Astrocyte of the cerebellum (primary cell): ENCODE results near the gene OSBPL1A.

ENCODE experiments used
- DNase-seq: peaks from one replicate; pipeline ENCODE4 v3.0.0-alpha.2; 2011; ENCODE audit warnings: low read depth
- H3K4me3 ChIP-seq: 2 replicates; pipeline ENCODE4 v1.5.1; 2011; ENCODE audit warnings: mild to moderate bottlenecking, low read depth, low read length, moderate library complexity
- in situ Hi-C: cut with HindIII; loops from 2 replicates; pipeline ENCODE4 v1.10.0; 2017; ENCODE audit warnings: low sequenced_read_pairs
- TF ChIP-seq, protein P1 (sequence below): IDR thresholded peaks from 2 replicates; pipeline ENCODE4 v1.5.1; 2012; ENCODE audit warnings: low read length, low read depth, moderate library complexity, mild to moderate bottlenecking; ENCODE audit errors: missing control alignments

The OSBPL1A gene

DNA sequence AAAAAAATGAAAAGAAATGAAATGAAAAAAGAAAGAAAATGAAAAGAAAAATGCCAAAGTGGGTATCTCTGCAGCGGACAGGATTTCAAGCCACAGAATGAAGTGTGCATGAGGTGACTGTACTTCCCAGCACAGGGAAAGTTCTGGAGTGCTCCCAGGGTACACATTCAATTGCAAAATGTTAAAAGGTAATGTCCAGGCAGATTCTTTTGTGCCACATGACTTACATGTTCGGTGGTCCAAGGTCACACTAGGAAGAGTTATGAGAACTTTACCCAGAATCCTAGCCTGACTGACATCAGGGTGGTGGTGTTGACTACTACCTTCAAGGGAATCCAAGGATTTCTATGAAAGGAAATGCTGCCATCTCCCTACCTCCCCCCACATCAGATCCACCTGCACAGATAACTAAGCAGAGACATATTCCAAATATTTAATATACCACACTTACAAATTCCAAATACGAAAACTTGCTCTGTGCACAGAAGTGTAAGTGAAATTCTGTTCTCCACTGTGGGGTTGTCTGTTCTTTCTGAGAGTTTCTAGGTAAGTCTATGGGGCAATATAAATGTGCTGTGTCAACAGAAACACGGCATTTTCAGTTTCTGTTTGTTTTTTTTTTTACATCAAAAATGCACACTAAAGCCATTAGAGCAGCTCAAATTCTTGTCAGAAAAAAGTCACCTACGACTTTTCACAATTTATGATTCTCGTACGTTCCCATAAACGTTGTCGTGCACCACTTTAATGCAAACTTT lies 202.1 kb downstream of the OSBPL1A start:
- in situ Hi-C loops = no loop called here
- no peak overlapping the region for H3K4me3 ChIP-seq
- no peak for DNase-seq
- TF ChIP-seq, protein P1, sequence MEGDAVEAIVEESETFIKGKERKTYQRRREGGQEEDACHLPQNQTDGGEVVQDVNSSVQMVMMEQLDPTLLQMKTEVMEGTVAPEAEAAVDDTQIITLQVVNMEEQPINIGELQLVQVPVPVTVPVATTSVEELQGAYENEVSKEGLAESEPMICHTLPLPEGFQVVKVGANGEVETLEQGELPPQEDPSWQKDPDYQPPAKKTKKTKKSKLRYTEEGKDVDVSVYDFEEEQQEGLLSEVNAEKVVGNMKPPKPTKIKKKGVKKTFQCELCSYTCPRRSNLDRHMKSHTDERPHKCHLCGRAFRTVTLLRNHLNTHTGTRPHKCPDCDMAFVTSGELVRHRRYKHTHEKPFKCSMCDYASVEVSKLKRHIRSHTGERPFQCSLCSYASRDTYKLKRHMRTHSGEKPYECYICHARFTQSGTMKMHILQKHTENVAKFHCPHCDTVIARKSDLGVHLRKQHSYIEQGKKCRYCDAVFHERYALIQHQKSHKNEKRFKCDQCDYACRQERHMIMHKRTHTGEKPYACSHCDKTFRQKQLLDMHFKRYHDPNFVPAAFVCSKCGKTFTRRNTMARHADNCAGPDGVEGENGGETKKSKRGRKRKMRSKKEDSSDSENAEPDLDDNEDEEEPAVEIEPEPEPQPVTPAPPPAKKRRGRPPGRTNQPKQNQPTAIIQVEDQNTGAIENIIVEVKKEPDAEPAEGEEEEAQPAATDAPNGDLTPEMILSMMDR = no peak

DNA sequence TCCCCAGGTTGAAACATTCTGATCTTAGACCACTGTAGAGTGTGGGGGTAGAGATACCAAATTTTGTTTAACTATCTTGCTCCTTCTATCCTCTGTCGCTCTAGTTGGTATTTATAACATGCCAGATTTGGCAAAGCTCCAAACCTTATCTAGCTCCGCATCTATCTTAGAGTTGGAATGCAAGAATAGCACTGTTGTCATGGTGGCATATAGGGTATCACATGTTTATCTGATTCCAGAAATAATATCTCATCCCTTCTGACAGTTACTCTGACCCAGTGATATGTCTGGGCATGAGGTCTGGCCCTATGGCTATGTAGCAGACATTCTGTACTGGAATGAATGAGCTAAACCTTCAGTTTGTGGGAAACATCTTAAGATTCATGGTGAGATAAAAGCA lies 207.0 kb downstream of the OSBPL1A start:
- in situ Hi-C loops = no loop called here
- TF ChIP-seq, protein P1 = no peak
- DNase-seq = no peak
- no peak overlapping the region for H3K4me3 ChIP-seq

DNA sequence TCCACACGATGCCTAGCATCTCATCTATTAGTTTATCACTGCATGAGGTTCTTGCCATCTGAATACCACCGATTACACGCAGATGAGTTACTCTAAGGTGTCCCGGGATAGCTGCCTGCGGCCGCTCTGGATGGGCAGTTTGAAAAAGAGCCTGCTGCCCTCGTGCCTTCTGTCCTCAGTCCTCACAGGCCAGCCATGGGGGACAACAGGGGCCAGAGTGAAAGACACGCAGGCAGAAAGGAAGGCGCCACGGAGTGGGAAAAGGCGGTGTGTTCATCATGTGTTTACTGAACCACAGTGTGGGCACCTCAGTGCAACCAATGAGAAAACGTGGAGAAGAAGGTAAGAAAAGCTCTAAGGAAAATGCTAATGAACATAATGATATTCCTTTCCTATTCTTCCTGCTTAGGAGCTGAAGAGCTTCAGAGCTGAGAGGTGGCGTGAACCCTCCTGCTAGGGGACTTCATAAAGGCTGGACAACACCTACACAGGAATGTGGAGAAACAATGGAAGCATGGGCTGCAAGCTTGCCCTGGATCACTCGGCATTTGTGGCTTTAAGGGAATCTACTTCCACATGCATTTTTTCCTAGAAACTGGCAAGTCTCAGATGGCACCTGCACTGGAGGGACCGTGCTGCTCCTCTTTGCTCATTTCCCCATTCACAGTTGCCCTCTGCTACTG lies 207.8 kb downstream of the OSBPL1A start:
- TF ChIP-seq, protein P1 = no peak
- no peak for DNase-seq
- in situ Hi-C loops = no loop called here
- no peak overlapping the region for H3K4me3 ChIP-seq

DNA sequence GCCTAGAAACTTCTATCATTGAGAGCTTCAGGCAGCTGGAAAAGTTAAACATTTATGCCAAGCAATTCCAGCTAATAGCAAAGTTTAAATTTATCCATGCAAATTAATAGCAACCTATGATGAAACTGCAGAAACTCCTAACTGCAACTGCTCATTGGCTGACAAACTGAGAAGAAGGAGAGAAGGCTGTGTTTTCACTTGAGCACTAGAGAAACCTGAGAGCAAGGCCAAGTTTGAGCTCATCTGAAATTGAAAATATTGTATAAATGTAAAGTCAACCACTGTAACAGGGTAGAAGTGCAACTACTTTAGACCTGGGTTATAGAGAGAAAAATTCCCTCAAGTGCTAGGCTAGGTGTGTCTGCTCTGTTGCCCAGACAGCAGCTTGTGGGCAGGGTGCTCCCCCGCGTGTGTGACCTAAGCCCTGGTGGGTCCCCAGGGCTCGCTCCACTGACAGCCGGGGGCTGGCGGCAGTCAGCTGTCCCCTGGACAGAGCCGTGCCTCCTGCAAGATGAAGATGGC lies 208.6 kb downstream of the OSBPL1A start:
- no peak for DNase-seq
- in situ Hi-C loops = no loop called here
- H3K4me3 ChIP-seq = no peak overlapping the region
- TF ChIP-seq, protein P1 = no peak

DNA sequence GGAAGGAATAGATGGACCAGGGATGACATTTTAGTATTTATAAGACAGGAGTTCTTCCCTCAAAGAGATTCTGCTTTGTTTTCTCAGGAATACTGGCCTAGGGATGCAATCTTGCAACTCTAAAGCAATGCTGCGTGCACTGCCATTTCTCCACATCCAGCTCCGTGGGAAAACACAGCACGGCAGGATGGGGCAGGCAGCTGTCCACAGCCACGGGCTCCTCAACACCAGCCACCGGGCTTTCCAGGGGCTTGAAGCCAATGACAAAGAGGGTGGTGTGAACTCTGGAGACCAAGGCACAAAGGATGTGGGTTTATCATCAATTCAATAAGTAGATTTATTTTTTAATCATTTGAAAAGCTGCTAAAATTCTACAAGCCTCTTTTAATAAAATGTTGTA lies 209.5 kb downstream of the OSBPL1A start:
- TF ChIP-seq, protein P1 = no peak
- in situ Hi-C loops = no loop called here

DNA sequence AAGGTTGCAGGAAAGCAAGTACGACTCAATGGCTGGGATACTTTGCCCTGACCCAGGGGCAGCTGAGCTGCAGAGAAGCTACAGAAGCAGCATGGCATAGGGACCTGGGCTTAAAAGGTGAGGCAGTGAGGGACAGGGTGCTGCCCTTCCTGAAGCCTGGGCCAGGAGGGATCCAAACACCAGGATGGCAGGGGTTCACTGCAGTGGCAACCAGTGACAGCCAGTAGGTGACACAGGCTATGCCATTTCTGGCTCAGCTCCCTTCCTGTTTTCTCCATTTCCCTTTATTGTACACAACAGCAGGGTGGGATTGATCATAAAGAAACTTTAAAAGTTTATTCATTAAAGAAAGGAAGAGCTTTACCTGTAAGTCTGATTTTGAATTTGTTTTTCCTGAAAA lies 209.9 kb downstream of the OSBPL1A start:
- no peak for DNase-seq
- in situ Hi-C loops = no loop called here
- H3K4me3 ChIP-seq = no peak overlapping the region

More for the DNA sequence above, 209.5 kb downstream of the OSBPL1A start:
- no peak for DNase-seq
- H3K4me3 ChIP-seq = no peak overlapping the region

More for the DNA sequence above, 209.9 kb downstream of the OSBPL1A start:
- TF ChIP-seq, protein P1 = no peak
